K562 (cell line): ENCODE results near the gene MANEAL. TPM values are rescaled to one million over a fixed set of nuclear protein-coding genes. Genes with fewer than 3 reads are reported as not detected.

Experiments
- BACH1 ChIP-seq: fragments of 200-800 bp; sonication (Bioruptor generic); IDR thresholded peaks from 2 replicates; pipeline ENCODE4 v1.6.1; 2016; ENCODE audit warnings: missing genetic modification characterization, missing compliant biosample characterization
- C11orf30 ChIP-seq: fragments of 450-650 bp; IDR thresholded peaks from 2 replicates; pipeline ENCODE4 v1.6.1; 2016; ENCODE audit warnings: low read depth, mild to moderate bottlenecking
- COPS2 ChIP-seq: fragments of 450-650 bp; conservative IDR thresholded peaks from 2 replicates; pipeline ENCODE4 v1.6.1; 2016; ENCODE audit warnings: mild to moderate bottlenecking, moderate library complexity
- CREB3 ChIP-seq: fragments of 450-650 bp; conservative IDR thresholded peaks from 2 replicates; pipeline ENCODE4 v1.6.1; 2016; ENCODE audit warnings: missing genetic modification characterization, low read depth, mild to moderate bottlenecking, missing compliant biosample characterization, moderate library complexity
- CREM ChIP-seq: IDR thresholded peaks from 2 replicates; pipeline ENCODE4 v1.6.1; 2014; ENCODE audit warnings: antibody characterized with exemption, low read depth
- CTBP1 ChIP-seq: fragments of 450-650 bp; IDR thresholded peaks from 2 replicates; pipeline ENCODE4 v1.6.1; 2016; ENCODE audit warnings: borderline replicate concordance
- DNMT1 ChIP-seq: fragments of 450-650 bp; IDR thresholded peaks from 2 replicates; pipeline ENCODE4 v1.6.1; 2016; ENCODE audit warnings: antibody characterized with exemption, mild to moderate bottlenecking
- ERF ChIP-seq: fragments of 450-650 bp; formaldehyde crosslinking; IDR thresholded peaks from 2 replicates; pipeline ENCODE4 v1.4.0; 2020; ENCODE audit warnings: mild to moderate bottlenecking, mixed read lengths
- ETV5 ChIP-seq: sonication (generic); formaldehyde crosslinking; IDR thresholded peaks from 2 replicates; pipeline ENCODE4 v1.4.0; 2020; ENCODE audit warnings: low read depth, mild to moderate bottlenecking, missing genetic modification reagents
- EZH2 ChIP-seq: IDR thresholded peaks from 2 replicates; pipeline ENCODE4 v1.6.1; 2012; ENCODE audit warnings: low read depth, mild to moderate bottlenecking, inconsistent platforms, low read length, borderline replicate concordance
- KDM2B ChIP-seq: fragments of 250-450 bp; sonication (Bioruptor Pico); IDR thresholded peaks from 2 replicates; pipeline ENCODE4 v1.8.0; 2021; ENCODE audit warnings: mild to moderate bottlenecking, moderate library complexity
- MYC ChIP-seq, 2 experiments: fragments of 250-450 bp in 1 of 2; sonication (Bioruptor Pico) in 1 of 2; IDR thresholded peaks; 2 replicates each; pipeline versions ENCODE4 v1.5.1 to v1.6.1; 2012 to 2021; ENCODE audit warnings: low read depth in 2 of 2, borderline replicate concordance in 1 of 2, improper control_type of control experiment in 1 of 2, low read length in 1 of 2, mild to moderate bottlenecking in 1 of 2, moderate library complexity in 1 of 2
- NFE2L1 ChIP-seq: fragments of 450-650 bp; IDR thresholded peaks from 2 replicates; pipeline ENCODE4 v1.6.1; 2016; ENCODE audit warnings: missing genetic modification characterization, low read depth, mild to moderate bottlenecking, missing compliant biosample characterization, moderate library complexity, borderline replicate concordance
- NFYB ChIP-seq: IDR thresholded peaks from 2 replicates; pipeline ENCODE4 v1.6.1; 2011; ENCODE audit warnings: mild to moderate bottlenecking, moderate library complexity; ENCODE audit not compliant: insufficient read length; ENCODE audit errors: extremely low read depth
- NR2C2 ChIP-seq, 2 experiments: fragments of 200-800 bp in 1 of 2; sonication (Bioruptor generic) in 1 of 2; sonication (generic) in 1 of 2; formaldehyde crosslinking in 1 of 2; IDR thresholded peaks; 2 replicates each; pipeline versions ENCODE4 v1.6.1 to v1.8.0; 2016 to 2022; ENCODE audit warnings: mild to moderate bottlenecking in 1 of 2, missing compliant biosample characterization in 1 of 2, missing genetic modification characterization in 1 of 2, missing genetic modification reagents in 1 of 2
- POLR2B ChIP-seq: fragments of 450-650 bp; IDR thresholded peaks from 2 replicates; pipeline ENCODE4 v1.6.1; 2018; ENCODE audit warnings: low read depth; ENCODE audit not compliant: partially characterized antibody
- POLR3G ChIP-seq: IDR thresholded peaks from 2 replicates; pipeline ENCODE4 v1.6.1; 2011; ENCODE audit not compliant: insufficient read length, insufficient replicate concordance; ENCODE audit errors: extremely low read depth
- RFX1 ChIP-seq: fragments of 450-650 bp; IDR thresholded peaks from 2 replicates; pipeline ENCODE4 v1.6.1; 2016; ENCODE audit warnings: mild to moderate bottlenecking, moderate library complexity
- THRA ChIP-seq: fragments of 450-650 bp; IDR thresholded peaks from 2 replicates; pipeline ENCODE4 v1.6.1; 2017; ENCODE audit warnings: mild to moderate bottlenecking, moderate library complexity
- XRCC3 ChIP-seq: fragments of 450-650 bp; IDR thresholded peaks from 2 replicates; pipeline ENCODE4 v1.6.1; 2017; ENCODE audit warnings: mild to moderate bottlenecking, moderate library complexity
- ZKSCAN3 ChIP-seq: fragments of 250-450 bp; sonication (Bioruptor Pico); IDR thresholded peaks from 2 replicates; pipeline ENCODE4 v1.4.0; 2020
- polyA plus RNA-seq, 8 experiments: library from polyadenylated mRNA; depleted of rRNA in 4 of 8; stranded (reverse) in 5 of 8; unstranded in 3 of 8; fragments of >200 nt; fragmentation: Nextera tagmentation in 2 of 8; fragmentation: Illumina TruSeq in 1 of 8; extraction: Ambion mirVana in 2 of 8; extraction: Trizol in 1 of 8; gene quantifications; 2 replicates each; pipeline versions ENCODE4 v1.2.1 to v1.2.3, GENCODE V29; 2011 to 2014; ENCODE audit warnings: inconsistent platforms in 1 of 8, missing spikeins in 1 of 8
- total RNA-seq, 7 experiments: library from RNA; depleted of rRNA in 6 of 7; stranded (reverse); fragments of >200 nt in 6 of 7; fragmentation: Illumina TruSeq in 2 of 7; extraction: Trizol in 2 of 7; gene quantifications; 2 replicates each; pipeline versions ENCODE4 v1.2.1 to v1.2.3, GENCODE V29; 2011 to 2021; ENCODE audit warnings: low replicate concordance in 1 of 7
- TF ChIP-seq, protein P1 (sequence below): fragments of 450-650 bp; IDR thresholded peaks from 2 replicates; pipeline ENCODE4 v1.6.1; 2016; ENCODE audit warnings: missing biosample characterization, missing genetic modification characterization
- TF ChIP-seq, protein P2 (sequence below), 2 experiments: fragments of 450-650 bp in 1 of 2; sonication (generic) in 1 of 2; formaldehyde crosslinking; conservative IDR thresholded peaks; 2 replicates each; pipeline versions ENCODE4 v1.4.0 to v1.8.1; 2020 to 2022; ENCODE audit warnings: mild to moderate bottlenecking in 1 of 2, missing genetic modification reagents in 1 of 2
- TF ChIP-seq, protein P3 (sequence below): fragments of 450-650 bp; IDR thresholded peaks from 2 replicates; pipeline ENCODE4 v1.6.1; 2017; ENCODE audit warnings: antibody characterized with exemption

Gene MANEAL
- total and polyA plus RNA-seq, 9 of the 15 experiments (the other 6 are each of a cell fraction or from before 2014, with no cell fraction given), result 0.37 to 3.2 (median 1.2) TPM

GRCh38 chr1:37764414-37764825, 29.2 kb upstream of the MANEAL start (continued):
- no peak for TF ChIP-seq MYC (IDR thresholded peaks at IDR 0.05; ENCODE audit: low read depth, low read length)
- TF ChIP-seq MYC (CRISPR knock-in tag; IDR thresholded peaks at IDR 0.05; ENCODE audit: borderline replicate concordance, low read depth), result no peak
- no peak for TF ChIP-seq POLR2B
- TF ChIP-seq NFE2L1, result no peak
- peak; percentile 86 for TF ChIP-seq CREM
- no peak for TF ChIP-seq C11orf30
- TF ChIP-seq, protein P1, sequence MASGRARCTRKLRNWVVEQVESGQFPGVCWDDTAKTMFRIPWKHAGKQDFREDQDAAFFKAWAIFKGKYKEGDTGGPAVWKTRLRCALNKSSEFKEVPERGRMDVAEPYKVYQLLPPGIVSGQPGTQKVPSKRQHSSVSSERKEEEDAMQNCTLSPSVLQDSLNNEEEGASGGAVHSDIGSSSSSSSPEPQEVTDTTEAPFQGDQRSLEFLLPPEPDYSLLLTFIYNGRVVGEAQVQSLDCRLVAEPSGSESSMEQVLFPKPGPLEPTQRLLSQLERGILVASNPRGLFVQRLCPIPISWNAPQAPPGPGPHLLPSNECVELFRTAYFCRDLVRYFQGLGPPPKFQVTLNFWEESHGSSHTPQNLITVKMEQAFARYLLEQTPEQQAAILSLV (tag), result no peak
- TF ChIP-seq ERF, result no peak
- TF ChIP-seq NFYB, result no peak
- TF ChIP-seq EZH2, result 0 out of 2 replicates have a peak, but pooled peaks have one; percentile 53
- no peak for TF ChIP-seq XRCC3
- TF ChIP-seq BACH1 (tag), result peak; percentile 74
- no peak for TF ChIP-seq POLR3G
- TF ChIP-seq KDM2B, result no peak
- no peak for TF ChIP-seq ZKSCAN3 (CRISPR knock-in tag)
- peak; percentile 98 for TF ChIP-seq ETV5 (CRISPR knock-in tag)
- TF ChIP-seq, protein P2, sequence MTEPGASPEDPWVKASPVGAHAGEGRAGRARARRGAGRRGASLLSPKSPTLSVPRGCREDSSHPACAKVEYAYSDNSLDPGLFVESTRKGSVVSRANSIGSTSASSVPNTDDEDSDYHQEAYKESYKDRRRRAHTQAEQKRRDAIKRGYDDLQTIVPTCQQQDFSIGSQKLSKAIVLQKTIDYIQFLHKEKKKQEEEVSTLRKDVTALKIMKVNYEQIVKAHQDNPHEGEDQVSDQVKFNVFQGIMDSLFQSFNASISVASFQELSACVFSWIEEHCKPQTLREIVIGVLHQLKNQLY (CRISPR knock-in tag; conservative IDR thresholded peaks at IDR 0.05), result peak in 1 of 2 experiments; percentile 99; a peak in 2 of 4 replicates
- TF ChIP-seq, protein P3, sequence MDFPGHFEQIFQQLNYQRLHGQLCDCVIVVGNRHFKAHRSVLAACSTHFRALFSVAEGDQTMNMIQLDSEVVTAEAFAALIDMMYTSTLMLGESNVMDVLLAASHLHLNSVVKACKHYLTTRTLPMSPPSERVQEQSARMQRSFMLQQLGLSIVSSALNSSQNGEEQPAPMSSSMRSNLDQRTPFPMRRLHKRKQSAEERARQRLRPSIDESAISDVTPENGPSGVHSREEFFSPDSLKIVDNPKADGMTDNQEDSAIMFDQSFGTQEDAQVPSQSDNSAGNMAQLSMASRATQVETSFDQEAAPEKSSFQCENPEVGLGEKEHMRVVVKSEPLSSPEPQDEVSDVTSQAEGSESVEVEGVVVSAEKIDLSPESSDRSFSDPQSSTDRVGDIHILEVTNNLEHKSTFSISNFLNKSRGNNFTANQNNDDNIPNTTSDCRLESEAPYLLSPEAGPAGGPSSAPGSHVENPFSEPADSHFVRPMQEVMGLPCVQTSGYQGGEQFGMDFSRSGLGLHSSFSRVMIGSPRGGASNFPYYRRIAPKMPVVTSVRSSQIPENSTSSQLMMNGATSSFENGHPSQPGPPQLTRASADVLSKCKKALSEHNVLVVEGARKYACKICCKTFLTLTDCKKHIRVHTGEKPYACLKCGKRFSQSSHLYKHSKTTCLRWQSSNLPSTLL, result no peak
- TF ChIP-seq CTBP1, result no peak
- TF ChIP-seq DNMT1, result no peak
- peak; percentile 78 for TF ChIP-seq CREB3 (tag)
- TF ChIP-seq THRA, result no peak
- no peak for TF ChIP-seq COPS2
- peak; percentile 92 for TF ChIP-seq NR2C2 (CRISPR knock-in tag; IDR thresholded peaks at IDR 0.05)
- TF ChIP-seq NR2C2 (tag; IDR thresholded peaks at IDR 0.05), result no peak
- no peak for TF ChIP-seq RFX1
